Camera-type eye (tissue), 1 donor: ENCODE results near the gene ZMYND11. TPM values are rescaled to one million over a fixed set of nuclear protein-coding genes. Genes with fewer than 3 reads are reported as not detected.

ENCODE experiments used
- total RNA-seq: library from RNA; depleted of rRNA; stranded (reverse); fragments of >200 nt; gene quantifications from one replicate; pipeline ENCODE4 v1.2.3, GENCODE V29; 2014

ZMYND11 gene
- 111 TPM for total RNA-seq

GRCh38 chr10:135132-135600 is at the start of gene ZMYND11:
Gene ZMYND11 (plus strand): TSS chr10:135455. CDS start chr10:180013, 44,558 bp downstream.

Other genes with a start within 250 kb of the ZMYND11 start
- gene TUBB8, start 86.2 kb upstream of the ZMYND11 start, total RNA-seq, result not detected